HG03039 (cell line): ENCODE data around the gene HERC6.
"Not testable (repeated sequence)": the region's sequence is repeated elsewhere in the genome, so short reads cannot be mapped to it uniquely, and the experiment has no call there.

Experiments used
- ATAC-seq: cut with Tn5 transposase; IDR thresholded peaks from one replicate; pipeline ENCODE4 v1.9.1; 2021; ENCODE audit warnings: mild to moderate bottlenecking, moderate library complexity; ENCODE audit not compliant: unreplicated experiment

Gene HERC6

DNA sequence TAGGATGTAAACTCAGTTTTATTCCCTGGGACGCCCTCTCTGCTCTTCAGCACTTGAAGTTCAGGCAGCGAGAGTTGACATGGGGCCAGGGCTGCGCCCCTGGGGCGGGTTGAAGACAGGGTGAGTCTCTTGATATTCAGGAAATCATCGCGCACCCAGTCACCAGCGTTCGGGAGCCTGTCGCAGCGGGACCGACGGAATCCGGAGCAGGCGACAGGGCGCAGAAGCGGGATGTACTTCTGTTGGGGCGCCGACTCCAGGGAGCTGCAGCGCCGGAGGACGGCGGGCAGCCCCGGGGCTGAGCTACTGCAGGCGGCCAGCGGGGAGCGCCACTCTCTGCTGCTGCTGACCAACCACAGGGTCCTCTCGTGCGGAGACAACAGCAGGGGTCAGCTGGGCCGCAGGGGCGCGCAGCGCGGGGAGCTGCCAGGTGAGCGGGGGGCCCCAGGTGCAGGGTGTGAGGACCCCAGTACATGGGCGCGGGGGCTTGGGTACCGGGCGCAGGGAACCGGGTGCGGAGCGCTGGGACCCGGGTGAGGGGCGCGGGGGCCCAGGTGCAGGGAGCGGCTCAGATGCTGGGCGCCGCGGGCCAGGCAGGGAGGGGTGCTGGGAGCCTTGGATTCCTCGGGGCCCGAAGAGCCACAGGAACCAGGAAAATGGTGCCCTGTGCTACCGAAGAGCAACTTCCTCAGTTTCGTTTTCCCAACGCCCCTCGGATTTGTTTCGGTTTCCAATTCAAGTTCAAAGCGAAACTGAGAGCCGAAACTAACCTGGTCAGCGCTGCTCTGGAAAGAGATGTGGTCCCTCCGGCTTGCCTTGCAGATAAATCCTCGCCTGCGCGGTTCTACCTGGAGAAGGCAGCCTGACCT, at the start of gene HERC6:
TSS of gene HERC6 (plus strand) at position 162 of the 869 bp plus-strand sequence. CDS start at position 232, 70 bp downstream.
- ATAC-seq: peak; percentile 73

GRCh38 chr4:88333741-88334405, 44.8 kb upstream of the HERC6 start:
- no peak for ATAC-seq

DNA sequence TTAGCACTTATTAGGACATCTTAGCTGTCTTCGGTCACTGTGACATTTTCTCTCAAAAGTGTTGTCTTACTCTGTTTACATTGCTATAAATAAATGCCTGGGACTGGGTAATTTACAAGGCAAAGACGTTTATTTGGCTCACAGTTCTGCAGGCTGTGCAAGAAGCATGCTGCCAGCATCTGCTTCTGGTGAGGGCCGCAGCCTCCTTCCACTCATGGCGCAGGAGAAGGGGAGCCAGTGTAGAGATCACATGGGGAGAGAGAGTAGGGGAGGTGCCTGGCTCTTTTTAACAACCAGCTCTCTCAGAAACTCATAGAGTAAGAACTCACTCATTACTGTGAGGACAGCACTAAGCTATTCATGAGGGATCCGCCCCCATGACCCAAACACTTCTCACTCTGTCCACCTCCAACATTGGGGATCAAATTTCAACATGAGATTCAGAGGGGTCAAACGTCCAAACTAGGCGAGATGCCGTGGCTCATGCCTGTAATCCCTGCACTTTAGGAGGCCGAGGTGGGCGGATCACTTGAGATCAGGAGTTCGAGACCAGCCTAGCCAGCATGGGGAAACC, 43.5 kb upstream of the HERC6 start:
- no peak for ATAC-seq

- no peak for ATAC-seq
These were observed 37.1 kb upstream of the HERC6 start for GRCh38 chr4:88341227-88342192.

DNA sequence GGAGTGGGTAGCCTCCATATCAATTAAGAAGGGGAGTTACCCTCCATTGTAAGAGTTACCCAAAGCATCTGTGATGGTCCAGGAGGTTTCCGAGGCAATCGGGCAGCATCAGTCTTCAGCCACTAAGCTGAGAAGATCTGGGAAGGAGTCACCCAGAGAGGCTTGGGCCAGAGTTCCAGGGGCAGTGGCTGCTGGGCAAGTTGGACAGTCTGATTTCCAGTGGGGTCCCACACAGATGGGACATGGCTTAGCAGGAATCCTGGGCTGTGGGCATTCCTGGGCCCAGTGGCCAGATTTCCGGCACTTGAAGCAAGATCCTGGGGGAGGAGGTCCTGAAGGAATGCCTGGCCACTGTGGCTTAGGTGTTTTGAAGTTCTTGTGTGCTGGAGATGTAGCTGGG, 31.8 kb upstream of the HERC6 start:
- not testable (repeated sequence) for ATAC-seq

- not testable (repeated sequence) for ATAC-seq
These were observed 29.9 kb upstream of the HERC6 start for GRCh38 chr4:88348761-88349160.

GRCh38 chr4:88350786-88351185, 27.9 kb upstream of the HERC6 start:
- no peak for ATAC-seq

- ATAC-seq: no peak
These were observed 26.5 kb upstream of the HERC6 start for GRCh38 chr4:88352062-88352740.

DNA sequence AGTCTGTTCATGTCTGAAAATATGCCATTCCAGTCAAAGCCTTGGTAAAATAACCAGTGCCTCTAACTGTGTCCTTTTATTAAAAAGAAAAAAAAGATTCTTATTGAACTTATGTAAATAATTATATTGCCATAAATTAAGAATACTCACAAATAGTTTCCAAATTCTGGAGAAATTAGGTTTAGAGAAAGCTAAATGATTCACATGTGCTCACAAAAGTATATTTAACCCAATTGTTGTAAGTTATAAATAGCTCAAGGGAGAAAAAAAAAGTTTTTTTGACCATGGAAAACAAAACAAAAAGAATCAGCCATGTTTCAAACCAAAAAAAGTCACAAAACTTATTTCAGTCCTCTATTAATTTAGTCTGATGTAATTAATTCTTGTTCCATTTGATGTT, 25.3 kb upstream of the HERC6 start:
- no peak for ATAC-seq

DNA sequence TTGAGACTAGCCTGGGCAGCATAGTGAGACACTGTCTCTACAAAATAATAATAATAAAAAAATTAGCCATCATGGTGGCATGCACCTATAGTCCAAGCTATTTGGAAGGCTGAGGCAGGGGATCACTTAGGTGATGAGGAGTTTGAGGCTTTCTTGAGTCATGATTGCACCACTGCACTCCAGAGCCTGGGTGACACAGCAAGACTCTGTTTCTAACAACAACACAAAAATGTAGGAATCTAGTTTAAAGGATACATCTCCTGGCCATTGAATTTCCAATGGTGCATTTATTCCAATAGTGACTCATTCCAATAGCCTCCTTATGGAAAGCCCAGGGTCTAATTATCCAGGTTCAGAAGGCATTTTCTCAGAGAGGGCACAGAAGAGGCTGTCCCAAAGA, 21.9 kb upstream of the HERC6 start:
- no peak for ATAC-seq

GRCh38 chr4:88357262-88357661, 21.4 kb upstream of the HERC6 start:
- no peak for ATAC-seq

GRCh38 chr4:88359558-88359957, 19.1 kb upstream of the HERC6 start:
- ATAC-seq: no peak

GRCh38 chr4:88360256-88360655, 18.4 kb upstream of the HERC6 start:
- no peak for ATAC-seq

- ATAC-seq: no peak
These were observed 17.9 kb upstream of the HERC6 start for GRCh38 chr4:88360791-88361190.

- ATAC-seq: not testable (repeated sequence)
These were observed 17.4 kb upstream of the HERC6 start for GRCh38 chr4:88361217-88361773.

GRCh38 chr4:88366460-88366859, 12.2 kb upstream of the HERC6 start:
- ATAC-seq: no peak

- no peak for ATAC-seq
These were observed 10.8 kb upstream of the HERC6 start for GRCh38 chr4:88367826-88368225.

- not testable (repeated sequence) for ATAC-seq
These were observed 9.4 kb upstream of the HERC6 start for GRCh38 chr4:88369180-88369812.

- no peak for ATAC-seq
These were observed 2.5 kb downstream of the HERC6 start for GRCh38 chr4:88381123-88381522.
